ENCODE measurements around the gene IFI6.

Gene IFI6

DNA sequence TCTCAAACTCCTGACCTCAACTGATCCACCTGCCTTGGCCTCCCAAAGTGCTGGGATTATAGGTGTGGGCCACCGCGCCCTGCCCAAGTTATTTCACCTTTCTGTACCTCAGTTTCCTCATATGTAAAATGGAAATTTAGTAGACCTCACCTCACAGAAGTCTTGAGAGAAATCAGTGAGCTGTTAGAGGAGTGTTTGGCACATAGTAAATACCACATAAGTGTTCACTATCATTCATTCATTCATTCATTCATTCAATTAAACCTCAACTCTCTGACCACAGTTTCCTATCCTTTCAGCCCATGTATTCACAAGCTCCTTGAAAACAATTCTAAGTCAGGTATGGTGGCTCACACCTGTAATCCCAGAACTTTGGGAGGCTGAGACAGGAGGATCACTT is 33.2 kb downstream of the IFI6 start:
- H3K36me3 ChIP-seq (ENCODE audit: control insufficient read depth, insufficient read depth, low read length): no peaks in the 10 kb centered on the region
- H3K4me1 ChIP-seq (ENCODE audit: control insufficient read depth, insufficient read depth, low read length, poor library complexity, severe bottlenecking): peaks cover 20% of the 10 kb centered on the region
- DNase-seq: no peak
- no peak overlapping the region for H3K27ac ChIP-seq (ENCODE audit: insufficient read depth, low read length, poor library complexity, severe bottlenecking)
- H3K4me3 ChIP-seq (ENCODE audit: insufficient read depth, low read depth, low read length, poor library complexity, severe bottlenecking): no peak overlapping the region
- no peaks in the 10 kb centered on the region for H3K9me3 ChIP-seq (ENCODE audit: control insufficient read depth, low read length)
- no peaks in the 10 kb centered on the region for H3K27me3 ChIP-seq (replicated peaks; ENCODE audit: control insufficient read depth, insufficient read depth, low read length, poor library complexity, severe bottlenecking)

DNA sequence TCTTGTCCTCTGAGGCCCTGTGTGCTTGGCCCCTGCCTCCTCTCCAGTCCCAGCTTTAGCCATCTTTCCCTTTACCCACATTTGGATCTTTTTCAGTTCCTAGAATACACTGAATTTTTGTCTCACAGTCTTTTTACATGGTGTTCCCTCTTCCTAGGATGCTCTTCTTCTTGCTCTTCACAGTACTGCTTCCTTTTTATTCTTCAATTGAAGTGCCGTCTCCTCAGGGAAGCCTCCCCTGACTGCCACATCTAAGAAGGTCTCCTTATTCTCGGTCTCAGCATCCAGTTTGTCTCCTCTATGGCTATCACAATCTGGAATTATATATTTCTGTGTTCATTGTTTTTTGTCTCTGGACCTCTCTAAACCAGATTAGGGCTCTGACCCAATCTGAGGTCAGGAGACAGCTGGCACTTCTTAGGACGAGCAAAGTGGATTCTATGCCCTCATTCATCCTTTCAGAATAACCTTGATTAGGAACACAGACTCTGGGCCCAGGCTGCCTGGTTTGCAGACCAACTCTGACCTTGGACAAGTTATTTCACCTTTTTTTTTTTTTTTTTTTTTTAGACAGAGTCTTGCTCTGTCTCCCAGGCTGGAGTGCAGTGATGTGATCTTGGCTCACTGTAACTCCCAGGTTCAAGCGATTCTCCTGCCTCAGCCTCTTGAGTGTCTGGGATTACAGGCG is 33.8 kb downstream of the IFI6 start:
- Histone ChIP-seq H3K36me3 (ENCODE audit: control insufficient read depth, insufficient read depth, low read length) (no peaks in the 10 kb centered on the region), H3K4me1 (ENCODE audit: control insufficient read depth, insufficient read depth, low read length, poor library complexity, severe bottlenecking) (peaks cover 22% of the 10 kb centered on the region), H3K9me3 (ENCODE audit: control insufficient read depth, low read length) (no peaks in the 10 kb centered on the region), H3K27ac (ENCODE audit: insufficient read depth, low read length, poor library complexity, severe bottlenecking) (no peak overlapping the region), H3K27me3 (replicated peaks; ENCODE audit: control insufficient read depth, insufficient read depth, low read length, poor library complexity, severe bottlenecking) (no peaks in the 10 kb centered on the region), H3K4me3 (ENCODE audit: insufficient read depth, low read depth, low read length, poor library complexity, severe bottlenecking) (no peak overlapping the region)
- DNase-seq: no peak

DNA sequence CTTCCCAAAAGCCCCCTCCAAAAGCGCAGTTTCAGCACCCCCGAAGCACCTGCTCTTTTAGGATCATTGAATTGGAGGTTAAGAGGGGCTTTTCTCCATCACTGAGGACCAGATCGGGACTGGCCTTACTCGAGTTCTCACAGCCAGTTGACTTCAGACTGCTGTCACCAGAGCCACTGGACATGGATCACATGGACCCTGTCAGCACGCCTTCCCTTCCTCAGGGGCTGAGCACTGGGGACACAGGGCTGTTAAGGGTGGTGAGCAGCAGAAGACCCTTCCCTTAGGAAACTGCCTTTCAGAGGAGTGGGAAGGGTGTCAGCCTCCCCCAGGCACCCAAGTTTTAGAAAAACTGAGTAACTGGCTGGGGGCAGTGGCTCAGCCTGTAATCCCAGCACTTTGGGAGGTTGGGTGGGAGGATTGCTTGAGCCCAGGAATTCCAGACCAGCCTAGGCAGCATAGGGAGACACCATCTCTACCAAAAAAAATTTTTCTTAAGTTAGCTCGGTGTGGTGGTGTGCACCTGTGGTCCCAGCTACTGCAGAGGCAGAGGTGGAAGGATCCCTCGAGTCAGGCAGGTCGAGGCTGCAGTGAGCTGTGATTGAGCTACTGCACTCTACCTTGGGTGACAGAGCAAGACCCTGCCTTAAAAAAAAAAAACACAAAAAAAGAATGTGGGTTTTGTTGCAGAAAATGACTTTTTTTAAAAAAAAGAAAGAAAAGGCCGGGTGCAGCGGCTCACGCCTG is 36.4 kb downstream of the IFI6 start:
- H3K4me3 ChIP-seq (ENCODE audit: insufficient read depth, low read depth, low read length, poor library complexity, severe bottlenecking): no peak overlapping the region
- peaks cover 45% of the 10 kb centered on the region for H3K4me1 ChIP-seq (ENCODE audit: control insufficient read depth, insufficient read depth, low read length, poor library complexity, severe bottlenecking)
- no peak for DNase-seq
- H3K27me3 ChIP-seq (replicated peaks; ENCODE audit: control insufficient read depth, insufficient read depth, low read length, poor library complexity, severe bottlenecking): no peaks in the 10 kb centered on the region
- H3K9me3 ChIP-seq (ENCODE audit: control insufficient read depth, low read length): no peaks in the 10 kb centered on the region
- H3K27ac ChIP-seq (ENCODE audit: insufficient read depth, low read length, poor library complexity, severe bottlenecking): no peak overlapping the region
- H3K36me3 ChIP-seq (ENCODE audit: control insufficient read depth, insufficient read depth, low read length): no peaks in the 10 kb centered on the region

DNA sequence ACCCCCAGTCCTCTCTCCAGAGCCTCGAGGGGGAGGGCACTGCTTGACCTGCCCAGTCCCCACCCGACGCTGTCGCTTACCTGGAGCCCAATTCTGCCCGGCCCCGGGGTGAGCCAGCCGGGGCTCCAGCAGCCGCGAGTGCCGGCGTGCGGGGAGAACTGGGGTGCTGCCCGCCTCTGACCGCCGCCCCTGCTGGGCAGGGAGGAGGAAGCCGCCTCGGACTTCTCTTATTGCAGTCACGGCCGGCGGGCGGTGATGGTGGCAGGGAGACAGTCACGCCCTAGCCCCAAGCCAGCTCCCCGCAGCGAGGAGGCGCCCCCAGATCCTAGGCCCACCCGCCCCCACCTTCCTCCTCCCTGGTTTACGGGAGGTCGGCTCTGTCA is 37.0 kb downstream of the IFI6 start, which contains the start of gene FGR:
TSS of gene FGR (minus strand) at position 201 of the 383 bp plus-strand sequence. CDS start 11,269 bp downstream, outside the sequence.
- Histone ChIP-seq H3K27me3 (replicated peaks; ENCODE audit: control insufficient read depth, insufficient read depth, low read length, poor library complexity, severe bottlenecking) (no peaks in the 10 kb centered on the region), H3K9me3 (ENCODE audit: control insufficient read depth, low read length) (no peaks in the 10 kb centered on the region), H3K4me3 (ENCODE audit: insufficient read depth, low read depth, low read length, poor library complexity, severe bottlenecking) (peak within 1 kb of the TSS; percentile 51), H3K27ac (ENCODE audit: insufficient read depth, low read length, poor library complexity, severe bottlenecking) (peak within 1 kb of the TSS; percentile 53), H3K36me3 (ENCODE audit: control insufficient read depth, insufficient read depth, low read length) (no peaks in the 10 kb centered on the region), H3K4me1 (ENCODE audit: control insufficient read depth, insufficient read depth, low read length, poor library complexity, severe bottlenecking) (peaks cover 45% of the 10 kb centered on the region)
- DNase-seq: no peak

DNA sequence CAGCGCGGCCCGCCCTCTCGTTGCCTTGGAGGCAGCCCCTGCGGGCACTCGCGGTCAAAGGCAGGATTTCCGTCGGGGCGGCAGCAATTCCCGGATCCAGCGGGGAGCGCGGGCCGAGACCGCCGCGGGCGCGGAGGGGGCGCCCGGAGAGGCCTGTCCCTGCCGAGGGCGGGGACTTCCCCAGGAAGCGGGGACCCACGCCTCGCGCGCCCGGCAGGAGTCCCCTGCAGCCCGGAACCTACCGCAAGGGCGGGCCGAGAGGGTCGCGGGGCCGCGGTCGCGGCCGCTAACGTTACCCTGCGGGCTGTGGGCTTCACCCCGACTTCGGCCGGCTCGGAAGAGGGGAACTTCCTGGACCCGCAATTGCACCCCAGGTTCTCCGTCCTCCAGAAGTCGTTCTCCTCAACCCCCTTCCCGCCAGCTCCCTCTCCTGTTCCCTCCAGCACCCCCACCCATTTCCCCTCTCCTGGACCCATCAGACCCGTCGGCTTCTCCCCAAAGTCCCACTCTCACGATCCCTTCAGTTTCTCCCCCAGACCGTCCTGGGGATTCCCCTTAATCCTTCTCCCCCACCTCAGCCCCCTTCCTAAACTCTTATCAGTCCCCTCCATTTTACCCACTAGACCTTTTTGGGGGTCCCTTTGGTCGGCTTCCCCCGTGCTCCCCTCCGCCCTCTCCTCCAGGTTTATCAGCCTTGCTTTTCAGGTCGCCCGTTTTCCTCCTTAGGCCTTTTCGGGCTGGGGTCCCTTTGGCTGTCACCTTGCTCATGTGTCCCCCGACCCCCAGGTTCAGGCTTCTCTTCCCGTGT is 37.6 kb downstream of the IFI6 start:
- DNase-seq: peak; percentile 34 to 46 (median 46)
- Histone ChIP-seq H3K4me3 (ENCODE audit: insufficient read depth, low read depth, low read length, poor library complexity, severe bottlenecking) (peak overlapping the region; percentile 51), H3K36me3 (ENCODE audit: control insufficient read depth, insufficient read depth, low read length) (no peaks in the 10 kb centered on the region), H3K27me3 (replicated peaks; ENCODE audit: control insufficient read depth, insufficient read depth, low read length, poor library complexity, severe bottlenecking) (no peaks in the 10 kb centered on the region), H3K27ac (ENCODE audit: insufficient read depth, low read length, poor library complexity, severe bottlenecking) (peak overlapping the region; percentile 53), H3K4me1 (ENCODE audit: control insufficient read depth, insufficient read depth, low read length, poor library complexity, severe bottlenecking) (peaks cover 48% of the 10 kb centered on the region), H3K9me3 (ENCODE audit: control insufficient read depth, low read length) (no peaks in the 10 kb centered on the region)

DNA sequence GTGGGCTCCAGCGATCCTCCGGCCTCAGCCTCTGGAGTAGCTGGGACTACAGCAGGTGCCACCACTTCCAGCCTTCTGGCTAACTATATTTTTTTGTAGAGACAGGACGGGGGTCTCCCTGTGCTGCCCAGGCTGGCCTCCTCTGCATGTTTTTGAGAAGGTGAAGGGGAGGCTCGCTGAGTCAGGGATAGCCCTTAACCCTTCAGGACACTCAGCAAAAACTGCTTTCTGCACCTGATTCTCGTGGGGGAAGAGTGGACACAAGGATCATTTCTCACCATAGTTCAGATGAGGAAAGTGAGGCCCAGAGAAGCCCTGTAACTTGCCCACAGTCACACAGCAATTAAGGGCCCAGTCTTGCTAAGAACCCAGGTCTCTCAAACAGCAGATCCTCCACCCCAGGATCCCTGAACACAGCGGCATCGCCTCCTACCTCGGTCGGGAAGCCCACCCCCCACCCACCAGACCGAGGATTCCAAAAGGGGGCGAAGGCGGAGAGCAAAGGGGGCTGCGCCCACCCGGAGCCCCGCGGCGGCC is 38.3 kb downstream of the IFI6 start:
- Histone ChIP-seq H3K4me1 (ENCODE audit: control insufficient read depth, insufficient read depth, low read length, poor library complexity, severe bottlenecking) (peaks cover 52% of the 10 kb centered on the region), H3K36me3 (ENCODE audit: control insufficient read depth, insufficient read depth, low read length) (no peaks in the 10 kb centered on the region), H3K4me3 (ENCODE audit: insufficient read depth, low read depth, low read length, poor library complexity, severe bottlenecking) (peak overlapping the region; percentile 51), H3K27me3 (replicated peaks; ENCODE audit: control insufficient read depth, insufficient read depth, low read length, poor library complexity, severe bottlenecking) (no peaks in the 10 kb centered on the region), H3K27ac (ENCODE audit: insufficient read depth, low read length, poor library complexity, severe bottlenecking) (peak overlapping the region; percentile 53), H3K9me3 (ENCODE audit: control insufficient read depth, low read length) (no peaks in the 10 kb centered on the region)
- DNase-seq: no peak

DNA sequence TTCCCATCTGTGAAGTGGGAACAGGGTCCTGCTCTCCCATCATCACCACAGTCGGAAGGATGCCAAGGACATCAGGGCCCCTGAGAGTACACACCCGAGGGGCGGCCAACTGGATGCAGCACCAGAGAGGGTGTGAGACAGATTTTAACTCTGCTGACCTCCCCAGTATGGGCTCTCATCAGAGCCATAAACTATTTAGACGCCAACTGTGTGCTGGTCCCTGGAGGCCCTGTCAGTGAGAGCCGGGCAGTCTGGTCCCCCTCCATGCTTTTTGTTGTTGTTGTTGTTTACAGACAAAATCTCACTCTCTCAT is 38.7 kb downstream of the IFI6 start:
- H3K36me3 ChIP-seq (ENCODE audit: control insufficient read depth, insufficient read depth, low read length): no peaks in the 10 kb centered on the region
- peak overlapping the region; percentile 13 for H3K4me3 ChIP-seq (ENCODE audit: insufficient read depth, low read depth, low read length, poor library complexity, severe bottlenecking)
- peaks cover 52% of the 10 kb centered on the region for H3K4me1 ChIP-seq (ENCODE audit: control insufficient read depth, insufficient read depth, low read length, poor library complexity, severe bottlenecking)
- H3K27me3 ChIP-seq (replicated peaks; ENCODE audit: control insufficient read depth, insufficient read depth, low read length, poor library complexity, severe bottlenecking): no peaks in the 10 kb centered on the region
- no peaks in the 10 kb centered on the region for H3K9me3 ChIP-seq (ENCODE audit: control insufficient read depth, low read length)
- no peak for DNase-seq
- H3K27ac ChIP-seq (ENCODE audit: insufficient read depth, low read length, poor library complexity, severe bottlenecking): peak overlapping the region; percentile 53

DNA sequence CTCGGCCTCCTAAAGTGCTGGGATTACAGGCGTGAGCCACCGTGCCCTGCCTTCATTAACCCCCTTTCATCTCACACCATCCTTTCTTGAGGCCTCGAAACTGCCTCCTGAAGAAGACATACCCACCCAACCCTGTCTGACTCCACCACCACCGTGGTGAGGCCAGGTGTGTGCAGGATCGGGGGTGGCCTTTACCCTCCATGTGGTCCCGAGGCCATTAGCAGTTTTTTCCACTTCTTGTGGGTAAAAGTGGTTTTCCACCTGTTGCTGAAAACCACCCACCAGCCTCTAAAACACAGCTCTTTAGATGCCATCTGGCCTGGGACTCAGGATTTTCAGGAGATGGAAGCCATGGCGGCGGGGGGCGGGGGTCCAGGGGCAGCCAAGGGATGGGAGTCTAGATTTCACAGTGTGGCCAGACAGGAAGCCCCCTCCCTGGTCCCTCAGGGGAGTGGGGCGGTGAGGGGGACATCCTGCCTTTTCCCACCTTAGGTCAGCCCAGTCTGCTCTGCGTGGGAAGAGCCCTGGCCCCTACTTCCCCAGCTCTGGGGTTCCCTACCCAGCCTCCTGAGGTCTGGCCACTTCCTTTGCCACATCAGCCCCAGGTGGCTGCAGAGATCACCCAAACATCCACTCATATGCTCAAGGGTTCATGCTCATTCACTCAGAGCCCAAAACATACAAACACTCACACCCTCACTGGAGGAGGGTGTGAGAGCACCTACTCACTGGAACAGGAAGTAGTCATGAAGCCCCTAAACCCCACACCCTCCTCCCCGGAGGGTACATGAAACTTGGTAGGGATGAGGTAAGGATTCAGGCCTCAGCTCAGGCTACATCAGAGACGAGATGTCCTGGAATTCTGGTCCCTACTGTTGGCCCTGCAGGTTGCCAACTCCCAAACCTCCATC is 39.4 kb downstream of the IFI6 start:
- DNase-seq: no peak
- H3K27ac ChIP-seq (ENCODE audit: insufficient read depth, low read length, poor library complexity, severe bottlenecking): peak overlapping the region; percentile 19
- H3K27me3 ChIP-seq (replicated peaks; ENCODE audit: control insufficient read depth, insufficient read depth, low read length, poor library complexity, severe bottlenecking): no peaks in the 10 kb centered on the region
- H3K36me3 ChIP-seq (ENCODE audit: control insufficient read depth, insufficient read depth, low read length): no peaks in the 10 kb centered on the region
- peaks cover 52% of the 10 kb centered on the region for H3K4me1 ChIP-seq (ENCODE audit: control insufficient read depth, insufficient read depth, low read length, poor library complexity, severe bottlenecking)
- peak overlapping the region; percentile 13 for H3K4me3 ChIP-seq (ENCODE audit: insufficient read depth, low read depth, low read length, poor library complexity, severe bottlenecking)
- no peaks in the 10 kb centered on the region for H3K9me3 ChIP-seq (ENCODE audit: control insufficient read depth, low read length)

DNA sequence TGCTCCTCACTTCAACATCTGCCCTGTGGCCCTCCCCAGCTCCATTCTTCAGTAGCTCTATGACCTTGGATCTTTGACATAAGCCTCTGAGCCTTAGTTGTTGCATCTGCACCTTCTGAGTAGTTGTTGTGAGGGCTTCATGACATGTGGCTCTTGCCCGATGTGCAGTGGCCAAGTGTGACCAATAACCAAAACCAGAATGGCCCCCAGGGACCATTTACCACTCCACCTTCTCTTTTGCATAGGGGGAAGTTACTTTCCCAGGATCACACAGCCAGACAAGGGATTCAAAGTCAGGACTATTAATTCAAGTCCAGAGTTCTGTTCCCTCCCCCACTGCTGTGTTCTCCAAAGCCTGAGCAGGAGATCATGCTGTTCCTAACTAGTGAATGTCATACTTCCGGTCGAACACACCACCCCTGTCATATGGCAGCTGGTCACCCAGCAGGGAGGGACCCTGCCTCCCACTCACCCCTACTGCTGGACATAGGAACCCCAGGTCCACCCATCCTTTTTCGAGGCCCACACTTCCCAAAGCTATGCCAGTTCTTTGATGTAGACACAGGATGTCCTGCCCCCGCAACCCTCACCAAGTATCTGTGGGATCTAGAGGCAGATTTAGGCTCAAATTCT is 41.0 kb downstream of the IFI6 start:
- no peaks in the 10 kb centered on the region for H3K27me3 ChIP-seq (replicated peaks; ENCODE audit: control insufficient read depth, insufficient read depth, low read length, poor library complexity, severe bottlenecking)
- H3K4me1 ChIP-seq (ENCODE audit: control insufficient read depth, insufficient read depth, low read length, poor library complexity, severe bottlenecking): peaks cover 49% of the 10 kb centered on the region
- H3K9me3 ChIP-seq (ENCODE audit: control insufficient read depth, low read length): no peaks in the 10 kb centered on the region
- no peak overlapping the region for H3K27ac ChIP-seq (ENCODE audit: insufficient read depth, low read length, poor library complexity, severe bottlenecking)
- DNase-seq: no peak
- H3K4me3 ChIP-seq (ENCODE audit: insufficient read depth, low read depth, low read length, poor library complexity, severe bottlenecking): no peak overlapping the region
- no peaks in the 10 kb centered on the region for H3K36me3 ChIP-seq (ENCODE audit: control insufficient read depth, insufficient read depth, low read length)

All from effector memory CD4-positive, alpha-beta T cell (primary cell).